Sigmoid colon (tissue), 3 donors: ENCODE measurements around the gene USP26.

Source experiments
- CTCF ChIP-seq, 4 experiments: fragments of 450-650 bp in 3 of 4; fragments of 200-600 bp in 1 of 4; IDR thresholded peaks; one replicate each; pipeline ENCODE4 v1.5.1; 2016 to 2019; ENCODE audit warnings: antibody characterized with exemption in 4 of 4, mild to moderate bottlenecking in 3 of 4, moderate library complexity in 2 of 4
- POLR2A ChIP-seq, 2 donors: fragments of 450-650 bp; IDR thresholded peaks; one replicate each; pipeline ENCODE4 v1.6.1; 2016; ENCODE audit warnings: antibody characterized with exemption in 2 of 2, mild to moderate bottlenecking in 2 of 2, moderate library complexity in 2 of 2

GRCh38 chrX:133083899-133084298 lies 13.0 kb downstream of the USP26 start:
- TF ChIP-seq CTCF (IDR thresholded peaks at IDR 0.05) = no peak
- TF ChIP-seq POLR2A (IDR thresholded peaks at IDR 0.05) = no peak
